ENCODE data around the gene PRKAR2B.

- no peak for TF ChIP-seq POLR2A (IDR thresholded peaks at IDR 0.05)
- TF ChIP-seq, protein P1, sequence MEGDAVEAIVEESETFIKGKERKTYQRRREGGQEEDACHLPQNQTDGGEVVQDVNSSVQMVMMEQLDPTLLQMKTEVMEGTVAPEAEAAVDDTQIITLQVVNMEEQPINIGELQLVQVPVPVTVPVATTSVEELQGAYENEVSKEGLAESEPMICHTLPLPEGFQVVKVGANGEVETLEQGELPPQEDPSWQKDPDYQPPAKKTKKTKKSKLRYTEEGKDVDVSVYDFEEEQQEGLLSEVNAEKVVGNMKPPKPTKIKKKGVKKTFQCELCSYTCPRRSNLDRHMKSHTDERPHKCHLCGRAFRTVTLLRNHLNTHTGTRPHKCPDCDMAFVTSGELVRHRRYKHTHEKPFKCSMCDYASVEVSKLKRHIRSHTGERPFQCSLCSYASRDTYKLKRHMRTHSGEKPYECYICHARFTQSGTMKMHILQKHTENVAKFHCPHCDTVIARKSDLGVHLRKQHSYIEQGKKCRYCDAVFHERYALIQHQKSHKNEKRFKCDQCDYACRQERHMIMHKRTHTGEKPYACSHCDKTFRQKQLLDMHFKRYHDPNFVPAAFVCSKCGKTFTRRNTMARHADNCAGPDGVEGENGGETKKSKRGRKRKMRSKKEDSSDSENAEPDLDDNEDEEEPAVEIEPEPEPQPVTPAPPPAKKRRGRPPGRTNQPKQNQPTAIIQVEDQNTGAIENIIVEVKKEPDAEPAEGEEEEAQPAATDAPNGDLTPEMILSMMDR (IDR thresholded peaks at IDR 0.05): no peak
- no peak for TF ChIP-seq EP300 (IDR thresholded peaks at IDR 0.05)
Measured at GRCh38 chr7:107012691-107013090, 31.8 kb upstream of the PRKAR2B start.
